KMS-11 (cell line): ENCODE data around the gene DLG2.

Source experiments
- H2AFZ ChIP-seq: fragments of 200-600 bp; sonication (generic); 2 replicates; pipeline ENCODE4 v1.6.1; 2016; ENCODE audit warnings: antibody characterized with exemption, mixed run types, low read depth
- H3K27ac ChIP-seq: fragments of 200-600 bp; sonication (generic); 2 replicates; pipeline ENCODE4 v1.6.1; 2016; ENCODE audit warnings: mild to moderate bottlenecking, mixed run types
- H3K27me3 ChIP-seq: fragments of 200-600 bp; sonication (generic); 2 replicates; pipeline ENCODE4 v1.6.1; 2017; ENCODE audit warnings: mild to moderate bottlenecking, low read depth, mixed run types, moderate library complexity; ENCODE audit not compliant: insufficient read depth
- H3K36me3 ChIP-seq: fragments of 200-600 bp; sonication (generic); 2 replicates; pipeline ENCODE4 v1.6.1; 2017; ENCODE audit warnings: mild to moderate bottlenecking, mixed run types; ENCODE audit not compliant: insufficient read depth
- H3K4me1 ChIP-seq: fragments of 200-600 bp; sonication (generic); 2 replicates; pipeline ENCODE4 v1.6.1; 2016; ENCODE audit warnings: mild to moderate bottlenecking, low read depth, mixed run types; ENCODE audit not compliant: poor library complexity, severe bottlenecking
- H3K4me2 ChIP-seq: fragments of 200-600 bp; sonication (generic); 2 replicates; pipeline ENCODE4 v1.7.0; 2016; ENCODE audit warnings: mild to moderate bottlenecking, mixed run types
- H3K4me3 ChIP-seq: fragments of 200-600 bp; sonication (generic); IDR thresholded peaks from 2 replicates; pipeline ENCODE4 v1.6.1; 2017; ENCODE audit warnings: low read depth, low read length, mixed read lengths; ENCODE audit not compliant: insufficient read depth
- H3K79me2 ChIP-seq: fragments of 200-600 bp; sonication (generic); 2 replicates; pipeline ENCODE4 v1.6.1; 2016; ENCODE audit warnings: low read depth, mixed run types; ENCODE audit not compliant: insufficient read depth
- H3K9ac ChIP-seq: fragments of 200-600 bp; sonication (generic); 2 replicates; pipeline ENCODE4 v1.6.1; 2016; ENCODE audit warnings: mild to moderate bottlenecking, mixed run types
- H4K20me1 ChIP-seq: fragments of 200-600 bp; sonication (generic); 2 replicates; pipeline ENCODE4 v1.6.1; 2016; ENCODE audit warnings: mild to moderate bottlenecking, mixed run types; ENCODE audit not compliant: insufficient read depth
- TF ChIP-seq, protein P1 (sequence below): fragments of 200-600 bp; sonication (generic); conservative IDR thresholded peaks from 2 replicates; pipeline ENCODE4 v1.6.1; 2017; ENCODE audit warnings: low read depth, mild to moderate bottlenecking, antibody characterized with exemption, low read length, moderate library complexity, mixed read lengths

Gene DLG2

GRCh38 chr11:83502041-83502440, 2125.1 kb downstream of the DLG2 start:
- Histone ChIP-seq H3K27ac (no peak overlapping the region), H3K4me2 (no peak overlapping the region)

DNA sequence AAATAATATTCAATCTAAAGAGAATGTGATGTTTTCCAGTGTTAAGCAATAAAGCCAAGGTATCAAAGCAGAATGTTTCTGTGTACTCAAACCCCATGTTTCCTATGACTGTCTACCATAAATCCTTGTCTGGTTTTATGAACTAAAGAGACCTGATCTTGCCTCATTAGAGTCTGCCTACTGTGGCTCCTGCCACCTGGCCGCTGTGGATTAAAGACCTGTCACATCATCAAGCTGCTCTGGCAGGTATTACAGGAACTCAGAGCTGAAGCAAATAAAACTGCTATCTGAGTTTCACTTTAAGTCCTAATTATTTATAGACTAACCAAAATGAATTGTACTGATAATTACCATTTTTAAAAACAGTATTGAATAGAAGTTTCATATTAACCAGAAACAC, 2133.2 kb downstream of the DLG2 start:
- Histone ChIP-seq H3K27ac (no peak overlapping the region), H3K79me2 (no peaks in the 10 kb centered on the region), H3K4me1 (no peaks in the 10 kb centered on the region), H3K4me2 (no peak overlapping the region), H4K20me1 (no peaks in the 10 kb centered on the region), H2AFZ (no peak overlapping the region), H3K4me3 (no peak overlapping the region), H3K36me3 (no peaks in the 10 kb centered on the region), H3K9ac (no peak overlapping the region), H3K27me3 (no peaks in the 10 kb centered on the region)
- TF ChIP-seq, protein P1, sequence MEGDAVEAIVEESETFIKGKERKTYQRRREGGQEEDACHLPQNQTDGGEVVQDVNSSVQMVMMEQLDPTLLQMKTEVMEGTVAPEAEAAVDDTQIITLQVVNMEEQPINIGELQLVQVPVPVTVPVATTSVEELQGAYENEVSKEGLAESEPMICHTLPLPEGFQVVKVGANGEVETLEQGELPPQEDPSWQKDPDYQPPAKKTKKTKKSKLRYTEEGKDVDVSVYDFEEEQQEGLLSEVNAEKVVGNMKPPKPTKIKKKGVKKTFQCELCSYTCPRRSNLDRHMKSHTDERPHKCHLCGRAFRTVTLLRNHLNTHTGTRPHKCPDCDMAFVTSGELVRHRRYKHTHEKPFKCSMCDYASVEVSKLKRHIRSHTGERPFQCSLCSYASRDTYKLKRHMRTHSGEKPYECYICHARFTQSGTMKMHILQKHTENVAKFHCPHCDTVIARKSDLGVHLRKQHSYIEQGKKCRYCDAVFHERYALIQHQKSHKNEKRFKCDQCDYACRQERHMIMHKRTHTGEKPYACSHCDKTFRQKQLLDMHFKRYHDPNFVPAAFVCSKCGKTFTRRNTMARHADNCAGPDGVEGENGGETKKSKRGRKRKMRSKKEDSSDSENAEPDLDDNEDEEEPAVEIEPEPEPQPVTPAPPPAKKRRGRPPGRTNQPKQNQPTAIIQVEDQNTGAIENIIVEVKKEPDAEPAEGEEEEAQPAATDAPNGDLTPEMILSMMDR = no peak

More at GRCh38 chr11:83502041-83502440, 2125.1 kb downstream of the DLG2 start:
- Histone ChIP-seq H3K36me3 (no peaks in the 10 kb centered on the region), H3K27me3 (no peaks in the 10 kb centered on the region), H2AFZ (no peak overlapping the region), H3K4me3 (no peak overlapping the region), H3K79me2 (no peaks in the 10 kb centered on the region), H3K4me1 (no peaks in the 10 kb centered on the region), H4K20me1 (no peaks in the 10 kb centered on the region), H3K9ac (no peak overlapping the region)
- TF ChIP-seq, protein P1 = no peak

DNA sequence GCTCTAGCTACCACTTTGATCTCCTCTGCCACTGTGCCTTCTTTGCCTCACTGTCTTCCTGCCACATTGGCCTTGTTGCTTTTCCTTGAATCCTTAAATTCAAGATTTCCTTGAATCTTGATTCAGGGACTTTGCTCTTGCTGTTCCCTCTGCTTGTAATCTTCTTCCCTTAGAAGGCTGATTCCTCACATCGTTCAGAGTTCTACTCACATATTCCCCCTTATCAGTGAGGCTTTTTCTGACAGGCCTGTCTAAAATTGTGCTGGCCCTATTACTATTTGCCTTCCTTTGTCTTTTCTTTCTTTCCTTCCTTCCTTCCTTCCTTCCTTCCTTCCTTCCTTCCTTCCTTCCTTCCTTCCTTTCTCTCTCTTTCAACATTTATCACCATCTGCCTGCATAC, 2134.1 kb downstream of the DLG2 start:
- TF ChIP-seq, protein P1 = no peak
- Histone ChIP-seq H3K4me2 (no peak overlapping the region), H4K20me1 (no peaks in the 10 kb centered on the region), H3K27me3 (no peaks in the 10 kb centered on the region), H3K36me3 (no peaks in the 10 kb centered on the region), H3K4me1 (no peaks in the 10 kb centered on the region), H3K79me2 (no peaks in the 10 kb centered on the region), H3K9ac (no peak overlapping the region), H3K27ac (no peak overlapping the region), H2AFZ (no peak overlapping the region), H3K4me3 (no peak overlapping the region)

DNA sequence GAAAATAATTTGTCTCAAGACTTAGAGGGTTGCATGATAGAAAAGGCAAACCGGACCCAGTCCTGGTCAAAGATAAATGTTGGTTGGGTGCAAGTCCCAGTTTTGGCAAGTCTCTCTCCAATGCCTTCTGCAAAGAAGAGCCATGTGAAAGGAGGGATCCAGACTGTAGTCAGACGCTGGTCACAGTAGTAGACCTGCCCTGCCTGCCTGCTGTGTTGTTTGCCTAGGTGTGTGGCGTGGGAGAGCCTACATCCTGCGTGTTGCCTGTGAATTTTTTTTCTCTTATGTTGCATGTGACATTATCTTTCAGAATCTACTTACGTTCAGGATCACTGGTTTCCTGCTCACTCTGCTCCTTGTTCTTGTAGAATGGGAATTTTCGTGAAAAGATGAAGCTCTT, 2143.3 kb downstream of the DLG2 start:
- peaks cover 6% of the 10 kb centered on the region; the same call in 1 of the 2 replicates for H3K27me3 ChIP-seq
- H4K20me1 ChIP-seq = no peaks in the 10 kb centered on the region
- no peak overlapping the region for H2AFZ ChIP-seq
- H3K4me3 ChIP-seq = no peak overlapping the region
- H3K4me2 ChIP-seq = no peak overlapping the region
- no peaks in the 10 kb centered on the region for H3K79me2 ChIP-seq
- H3K36me3 ChIP-seq = no peaks in the 10 kb centered on the region
- no peak overlapping the region for H3K27ac ChIP-seq
- peaks cover 23% of the 10 kb centered on the region for H3K4me1 ChIP-seq
- TF ChIP-seq, protein P1 = no peak
- no peak overlapping the region for H3K9ac ChIP-seq
